HG02798 (cell line): ENCODE data around the gene RNASE7.
"Not testable (repeated sequence)": the region's sequence is repeated elsewhere in the genome, so short reads cannot be mapped to it uniquely, and the experiment has no call there.

Experiments used
- ATAC-seq: cut with Tn5 transposase; IDR thresholded peaks from one replicate; pipeline ENCODE4 v1.9.1; 2021; ENCODE audit warnings: mild to moderate bottlenecking; ENCODE audit not compliant: unreplicated experiment, poor library complexity

Gene RNASE7

GRCh38 chr14:21041676-21042433, at the start of gene RNASE7:
Gene RNASE7 (plus strand): TSS chr14:21042362. CDS start chr14:21042993, 631 bp downstream.
- ATAC-seq: no peak

GRCh38 chr14:20996521-20996920, 45.6 kb upstream of the RNASE7 start:
- ATAC-seq: no peak

GRCh38 chr14:20997115-20997514, 45.0 kb upstream of the RNASE7 start:
- no peak for ATAC-seq

- no peak for ATAC-seq
Measured at GRCh38 chr14:20997564-20997963, 44.6 kb upstream of the RNASE7 start.

GRCh38 chr14:20998139-20998538, 44.0 kb upstream of the RNASE7 start:
- ATAC-seq: no peak

GRCh38 chr14:20998674-20999366, 43.3 kb upstream of the RNASE7 start, which contains the start of gene SLC39A2:
Gene SLC39A2 (plus strand): TSS chr14:20999293. CDS start chr14:20999447, 154 bp downstream.
- ATAC-seq: no peak

- ATAC-seq: no peak
Measured at GRCh38 chr14:20999591-20999990, 42.6 kb upstream of the RNASE7 start.

- no peak for ATAC-seq
Measured at GRCh38 chr14:21001218-21001617, 40.9 kb upstream of the RNASE7 start.

GRCh38 chr14:21003788-21004346, 38.3 kb upstream of the RNASE7 start:
- no peak for ATAC-seq

GRCh38 chr14:21009721-21010120, 32.4 kb upstream of the RNASE7 start:
- not testable (repeated sequence) for ATAC-seq

- ATAC-seq: no peak
Measured at GRCh38 chr14:21011136-21011535, 31.0 kb upstream of the RNASE7 start.

- no peak for ATAC-seq
Measured at GRCh38 chr14:21014761-21015190, 27.4 kb upstream of the RNASE7 start.

- no peak for ATAC-seq
Measured at GRCh38 chr14:21015312-21015711, 26.9 kb upstream of the RNASE7 start.

GRCh38 chr14:21016413-21017190, 25.6 kb upstream of the RNASE7 start:
- ATAC-seq: no peak

- ATAC-seq: no peak
Measured at GRCh38 chr14:21017528-21018245, 24.5 kb upstream of the RNASE7 start.

- no peak for ATAC-seq
Measured at GRCh38 chr14:21018286-21018685, 23.9 kb upstream of the RNASE7 start.

GRCh38 chr14:21018781-21019180, 23.4 kb upstream of the RNASE7 start:
- no peak for ATAC-seq

- no peak for ATAC-seq
Measured at GRCh38 chr14:21019366-21019765, 22.8 kb upstream of the RNASE7 start.

GRCh38 chr14:21020977-21021545, 21.1 kb upstream of the RNASE7 start:
- no peak for ATAC-seq

GRCh38 chr14:21022686-21023085, 19.5 kb upstream of the RNASE7 start:
- ATAC-seq: no peak
